Renal cortex interstitium (tissue), 15 donors: ENCODE results near the gene RAD54L2. TPM values are rescaled to one million over a fixed set of nuclear protein-coding genes. Genes with fewer than 3 reads are reported as not detected.
"Not testable (repeated sequence)": the region's sequence is repeated elsewhere in the genome, so short reads cannot be mapped to it uniquely, and the experiment has no call there.

ENCODE experiments used
- DNase-seq, 11 donors: peaks; one replicate each; pipeline ENCODE4 v3.0.0-alpha.2; 2013; ENCODE audit warnings: low read depth in 9 of 11, low spot score in 4 of 11; ENCODE audit errors: extremely low read depth in 1 of 11
- long read RNA-seq, 16 experiments: transcript quantifications; one replicate each; lab custom pipeline, GENCODE V29; 2026
- polyA plus RNA-seq, 3 donors: library from polyadenylated mRNA; unstranded; fragments of 120-200 nt; gene quantifications; one replicate each; pipeline ENCODE4 v1.2.1, GENCODE V29; 2013; ENCODE audit not compliant: insufficient read length in 3 of 3

The RAD54L2 gene, protein sequence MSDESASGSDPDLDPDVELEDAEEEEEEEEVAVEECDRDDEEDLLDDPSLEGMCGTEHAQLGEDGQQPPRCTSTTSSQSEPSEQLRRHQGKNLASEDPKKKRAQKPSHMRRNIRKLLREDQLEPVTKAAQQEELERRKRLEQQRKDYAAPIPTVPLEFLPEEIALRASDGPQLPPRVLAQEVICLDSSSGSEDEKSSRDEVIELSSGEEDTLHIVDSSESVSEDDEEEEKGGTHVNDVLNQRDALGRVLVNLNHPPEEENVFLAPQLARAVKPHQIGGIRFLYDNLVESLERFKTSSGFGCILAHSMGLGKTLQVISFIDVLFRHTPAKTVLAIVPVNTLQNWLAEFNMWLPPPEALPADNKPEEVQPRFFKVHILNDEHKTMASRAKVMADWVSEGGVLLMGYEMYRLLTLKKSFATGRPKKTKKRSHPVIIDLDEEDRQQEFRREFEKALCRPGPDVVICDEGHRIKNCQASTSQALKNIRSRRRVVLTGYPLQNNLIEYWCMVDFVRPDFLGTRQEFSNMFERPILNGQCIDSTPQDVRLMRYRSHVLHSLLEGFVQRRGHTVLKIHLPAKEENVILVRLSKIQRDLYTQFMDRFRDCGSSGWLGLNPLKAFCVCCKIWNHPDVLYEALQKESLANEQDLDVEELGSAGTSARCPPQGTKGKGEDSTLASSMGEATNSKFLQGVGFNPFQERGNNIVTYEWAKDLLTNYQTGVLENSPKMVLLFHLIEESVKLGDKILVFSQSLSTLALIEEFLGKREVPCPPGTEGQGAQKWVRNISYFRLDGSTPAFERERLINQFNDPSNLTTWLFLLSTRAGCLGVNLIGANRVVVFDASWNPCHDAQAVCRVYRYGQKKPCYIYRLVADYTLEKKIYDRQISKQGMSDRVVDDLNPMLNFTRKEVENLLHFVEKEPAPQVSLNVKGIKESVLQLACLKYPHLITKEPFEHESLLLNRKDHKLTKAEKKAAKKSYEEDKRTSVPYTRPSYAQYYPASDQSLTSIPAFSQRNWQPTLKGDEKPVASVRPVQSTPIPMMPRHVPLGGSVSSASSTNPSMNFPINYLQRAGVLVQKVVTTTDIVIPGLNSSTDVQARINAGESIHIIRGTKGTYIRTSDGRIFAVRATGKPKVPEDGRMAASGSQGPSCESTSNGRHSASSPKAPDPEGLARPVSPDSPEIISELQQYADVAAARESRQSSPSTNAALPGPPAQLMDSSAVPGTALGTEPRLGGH (N-terminal part only)
- 10 to 100 TPM; 15.4 to 17.7 (median 16.3) TPM for polyA plus RNA-seq
- long read RNA-seq, donor 1, result 0 reads
- long read RNA-seq, donor 2, partial matches to known transcripts, result 8 of 8 reads
- long read RNA-seq, donor 2, other reads (novel, unspliced or antisense), result 0 of 8 reads
- long read RNA-seq, donor 3, result 0 reads
- long read RNA-seq, donor 4, result 0 reads
- long read RNA-seq, donor 5, result 0 reads
- long read RNA-seq, donor 6, result 0 reads
- long read RNA-seq, donor 7, partial matches to known transcripts, result 12 of 12 reads
- long read RNA-seq, donor 7, other reads (novel, unspliced or antisense), result 0 of 12 reads
- long read RNA-seq, donor 8, partial matches to known transcripts, result 7 of 7 reads
- long read RNA-seq, donor 8, other reads (novel, unspliced or antisense), result 0 of 7 reads
- long read RNA-seq, donor 9, partial matches to known transcripts, result 5 of 6 reads
- long read RNA-seq, donor 9, other reads (novel, unspliced or antisense), result 0 of 6 reads
- long read RNA-seq, donor 10, result 0 reads
- long read RNA-seq, donor 11, partial matches to known transcripts, result 19 of 20 reads
- long read RNA-seq, donor 11, other reads (novel, unspliced or antisense), result 0 of 20 reads
- long read RNA-seq, donor 12, result 0 reads
- long read RNA-seq, donor 13, partial matches to known transcripts, result 7 of 7 reads
- long read RNA-seq, donor 13, other reads (novel, unspliced or antisense), result 0 of 7 reads
- long read RNA-seq, donor 14, result 0 reads
- long read RNA-seq, donor 15, partial matches to known transcripts, result 0 of 1 reads
- long read RNA-seq, donor 15, other reads (novel, unspliced or antisense), result 0 of 1 reads
- long read RNA-seq, donor 16, partial matches to known transcripts, result 6 of 6 reads
- long read RNA-seq, donor 16, other reads (novel, unspliced or antisense), result 0 of 6 reads

DNA sequence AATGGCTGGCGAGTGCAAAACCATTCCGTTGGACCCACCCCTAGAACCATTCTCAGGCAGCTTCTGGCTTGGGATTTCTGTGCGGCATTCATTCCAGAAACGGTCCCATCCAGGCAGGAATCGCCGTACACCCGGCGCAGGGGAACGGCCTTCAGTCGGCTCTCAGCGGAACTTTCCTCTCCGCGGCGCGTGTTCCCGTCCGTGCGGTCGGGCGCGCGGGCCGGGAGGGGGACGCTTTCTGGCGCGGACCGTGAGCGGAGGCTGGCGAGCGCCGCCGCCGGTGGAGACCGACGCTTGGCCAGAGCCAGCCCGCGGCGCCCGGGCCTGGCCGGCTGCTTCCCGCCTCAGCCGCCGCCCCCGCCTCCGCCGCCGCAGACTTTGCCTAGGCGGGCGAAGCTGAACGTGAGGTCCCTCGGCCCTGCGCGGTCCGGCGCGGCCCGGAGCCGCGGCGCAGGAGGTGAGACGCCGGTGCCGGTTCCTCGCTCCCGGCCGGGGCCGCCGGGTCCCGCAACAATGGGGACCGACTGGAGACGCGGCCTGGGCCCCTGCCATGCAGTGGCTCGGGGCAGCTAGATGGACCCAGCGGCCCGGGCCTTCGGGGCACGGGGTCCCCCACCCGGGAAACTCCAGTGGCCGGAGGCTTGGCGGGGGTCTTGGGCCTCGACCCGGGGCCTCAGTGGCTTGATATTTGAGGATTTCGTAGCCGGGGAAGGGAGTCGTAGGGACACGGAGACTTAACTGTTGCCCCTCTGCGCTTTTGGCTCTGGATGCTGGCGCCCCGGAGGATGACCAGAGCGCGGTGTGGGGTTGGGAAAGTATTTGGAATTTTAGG, at the start of gene RAD54L2:
Gene RAD54L2, plus strand, starts transcription at position 261 of the 832 bp plus-strand sequence. CDS start 51,702 bp downstream, outside the sequence.
- DNase-seq, result peak; percentile 41 to 76 (median 64)

DNA sequence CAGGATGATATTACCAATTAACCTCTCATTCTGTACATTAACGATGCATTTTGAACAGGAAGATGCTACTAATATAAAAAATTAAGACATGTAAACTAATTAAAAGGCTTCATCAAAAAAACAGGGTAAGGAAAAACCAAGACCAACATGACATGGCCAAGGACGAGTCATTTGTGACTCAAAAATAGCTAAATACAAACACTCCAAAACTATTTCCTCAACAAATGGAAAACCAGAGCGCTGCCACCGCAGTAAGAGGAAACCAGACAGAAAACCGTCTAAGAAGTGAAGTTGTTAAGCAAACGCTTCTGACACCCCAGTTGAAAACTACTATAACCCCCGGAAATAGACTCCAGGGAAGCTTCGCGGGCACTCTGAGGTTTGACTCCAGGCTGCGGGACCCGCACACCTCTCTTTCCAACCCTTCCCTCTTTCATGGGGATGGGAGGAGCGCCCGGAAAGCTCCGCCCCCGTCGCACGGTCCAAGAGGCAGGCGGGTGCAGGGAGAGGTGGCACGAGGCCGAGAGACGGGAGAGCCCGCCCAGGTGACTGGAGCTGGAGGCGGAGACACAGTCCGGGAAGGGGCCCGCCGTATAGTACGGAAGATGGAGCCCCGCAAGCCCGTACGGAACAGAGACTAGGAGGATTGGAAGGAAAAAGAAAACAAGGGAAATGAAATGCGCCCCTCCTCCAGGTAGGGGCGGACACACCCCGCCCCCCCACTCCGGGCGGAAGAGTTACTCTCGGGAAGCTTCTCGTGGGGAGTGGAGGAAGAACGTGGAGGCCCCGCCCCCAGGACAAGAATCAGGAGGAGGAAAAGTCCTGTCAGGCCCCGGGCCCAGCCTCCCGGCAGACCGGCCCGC, 39.4 kb upstream of the RAD54L2 start:
- peak; percentile 74 to 93 (median 87) for DNase-seq

DNA sequence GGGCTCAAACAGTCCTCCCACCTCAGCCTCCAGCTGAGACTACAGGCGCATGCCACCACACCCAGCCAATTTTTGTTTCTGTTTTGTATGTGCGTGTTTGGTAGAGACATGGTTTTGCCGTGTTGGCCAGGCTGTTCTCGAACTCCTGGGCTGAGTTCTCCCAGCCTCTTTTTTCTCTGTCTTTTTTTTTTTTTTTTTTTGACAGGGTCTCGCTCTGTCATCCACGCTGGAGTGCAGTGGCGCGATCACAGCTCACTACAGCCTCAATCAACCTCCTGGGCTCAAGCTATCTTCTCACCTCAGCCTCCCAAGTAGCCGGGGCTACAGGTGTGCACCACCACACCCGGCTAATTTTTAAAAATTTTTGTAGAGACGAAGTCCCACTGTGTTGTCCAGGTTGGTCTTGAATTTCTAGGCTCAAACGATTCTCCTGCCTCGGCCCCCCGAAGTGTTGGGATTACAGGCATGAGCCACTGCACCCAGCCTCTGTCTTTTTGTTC, 37.8 kb upstream of the RAD54L2 start:
- DNase-seq, result peak in 1 of 11 donors; percentile 7

DNA sequence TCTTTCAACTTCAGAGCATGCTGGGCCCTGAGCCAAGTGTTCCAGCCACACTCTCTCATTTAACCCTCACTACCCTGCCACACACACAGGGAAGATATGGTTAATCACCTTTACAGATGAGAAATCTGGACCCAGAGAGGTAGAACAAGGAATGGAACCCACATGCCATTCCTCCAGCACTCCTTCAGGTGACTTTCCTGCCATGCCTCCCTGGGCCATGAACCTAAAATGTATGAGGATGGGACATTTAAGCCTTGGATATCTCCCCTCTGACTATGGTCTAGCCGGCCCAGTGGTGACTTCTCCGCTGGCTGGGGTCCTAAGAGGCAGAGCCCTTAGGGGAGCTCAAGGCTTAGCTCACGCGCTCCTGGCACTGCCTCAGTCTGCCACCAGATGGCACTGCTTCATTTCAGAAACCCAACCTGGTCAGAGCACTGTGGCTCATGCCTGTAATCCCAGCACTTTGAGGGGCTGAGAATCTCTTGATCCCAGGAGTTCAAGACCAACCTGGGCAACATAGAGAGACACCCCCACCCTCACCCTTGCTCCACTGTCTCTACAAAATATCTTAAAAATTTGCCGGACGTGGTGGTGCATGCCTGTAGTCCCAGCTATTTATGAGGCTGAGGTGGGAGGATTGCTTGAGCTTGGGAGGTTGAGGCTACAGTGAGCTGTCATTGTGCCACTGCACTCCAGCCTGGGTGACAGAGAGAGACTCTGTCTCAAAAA, 36.5 kb upstream of the RAD54L2 start:
- DNase-seq, result peak in 10 of 11 donors; percentile 37 to 70 (median 58)

DNA sequence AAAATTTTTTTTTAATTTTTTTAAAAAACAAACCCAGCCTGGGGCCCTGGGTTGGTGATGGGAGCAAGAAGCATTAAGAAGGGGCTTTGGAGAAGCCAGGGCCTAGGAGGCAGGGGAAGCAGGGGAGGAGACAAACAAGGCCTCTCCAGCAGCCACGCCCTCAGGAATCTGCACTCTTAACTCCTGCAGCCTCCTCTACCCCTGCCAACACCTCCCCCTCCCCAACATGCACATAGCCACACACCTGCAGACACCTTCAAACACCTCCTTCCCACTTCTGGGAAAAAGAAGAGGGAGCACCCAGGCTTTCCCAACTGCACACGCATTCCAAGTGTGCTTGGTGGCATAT, 36.0 kb upstream of the RAD54L2 start:
- DNase-seq, result no peak

DNA sequence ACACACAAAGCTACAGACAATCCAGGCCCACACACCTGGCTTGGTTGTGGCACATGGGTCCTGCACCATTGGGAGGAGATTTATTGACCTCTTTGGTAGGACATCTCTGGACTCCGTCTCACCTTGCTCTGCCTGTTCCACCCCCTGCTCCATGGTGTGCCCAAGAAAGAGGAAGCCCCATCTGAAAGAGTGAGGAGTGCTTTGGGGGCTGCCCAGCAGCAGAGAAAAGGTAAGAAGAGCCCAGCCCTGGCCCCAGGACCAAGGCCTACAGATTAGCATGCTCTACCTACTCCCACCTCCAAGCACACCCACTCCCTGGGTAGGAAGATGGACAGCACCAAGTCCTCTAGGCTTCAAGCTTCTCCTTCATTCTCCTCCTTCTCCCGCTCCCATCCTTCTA, 35.5 kb upstream of the RAD54L2 start:
- no peak for DNase-seq

DNA sequence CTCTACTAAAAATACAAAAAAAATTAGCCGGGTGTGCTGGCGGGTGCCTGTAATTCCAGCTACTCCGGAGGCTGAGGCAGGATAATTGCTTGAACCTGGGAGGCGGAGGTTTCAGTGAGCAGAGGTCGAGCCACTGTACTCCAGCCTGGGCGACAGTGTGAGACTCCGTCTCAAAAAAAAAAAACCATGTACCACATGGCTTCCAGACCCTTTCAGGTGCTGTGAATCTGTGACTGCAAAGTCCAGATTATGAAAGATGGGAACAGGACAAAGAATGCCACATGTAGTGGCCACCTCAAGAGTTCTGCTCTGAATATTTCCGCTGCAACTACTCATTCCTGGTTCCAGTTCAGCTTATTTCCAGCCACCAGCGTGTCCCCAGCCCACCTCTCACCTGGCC, 30.3 kb upstream of the RAD54L2 start:
- no peak for DNase-seq

DNA sequence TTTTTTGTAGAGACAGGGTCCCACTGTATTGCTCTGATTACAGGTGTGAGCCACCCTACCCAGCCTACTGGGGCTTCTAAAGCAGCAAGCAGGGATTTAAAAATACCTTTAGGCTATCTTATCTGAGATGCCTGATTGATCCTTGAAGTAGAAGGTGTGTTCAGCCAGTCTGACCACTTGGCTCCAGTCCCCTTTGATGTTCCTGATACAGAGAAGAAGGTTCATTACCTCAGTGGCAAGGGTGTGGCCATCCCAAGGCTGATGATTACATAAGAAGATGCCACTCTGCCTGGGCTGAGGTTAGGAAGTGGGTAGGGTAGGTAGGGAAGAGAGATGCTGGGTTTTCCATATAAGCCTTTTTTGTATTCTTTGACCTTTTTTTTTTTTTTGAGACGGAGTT, 27.5 kb upstream of the RAD54L2 start:
- DNase-seq, result no peak

DNA sequence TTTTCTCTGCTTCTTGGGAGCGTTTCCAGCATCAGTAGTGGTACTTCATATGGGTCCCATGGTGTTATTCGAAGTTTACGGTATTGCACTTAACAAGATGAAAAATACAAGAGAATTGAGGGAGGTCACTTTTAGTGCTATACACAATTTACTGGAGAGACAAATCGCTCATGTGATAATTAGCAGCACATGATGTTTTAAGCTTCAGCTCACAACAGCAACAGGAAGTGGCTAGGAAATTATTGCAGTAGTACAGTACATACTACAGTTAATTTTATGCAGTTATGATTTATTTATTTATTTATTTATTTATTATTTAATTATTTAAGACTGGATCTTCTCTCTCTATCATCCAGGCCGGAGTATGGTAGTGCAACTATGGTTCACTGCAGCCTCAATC, 24.3 kb upstream of the RAD54L2 start:
- DNase-seq, result no peak

DNA sequence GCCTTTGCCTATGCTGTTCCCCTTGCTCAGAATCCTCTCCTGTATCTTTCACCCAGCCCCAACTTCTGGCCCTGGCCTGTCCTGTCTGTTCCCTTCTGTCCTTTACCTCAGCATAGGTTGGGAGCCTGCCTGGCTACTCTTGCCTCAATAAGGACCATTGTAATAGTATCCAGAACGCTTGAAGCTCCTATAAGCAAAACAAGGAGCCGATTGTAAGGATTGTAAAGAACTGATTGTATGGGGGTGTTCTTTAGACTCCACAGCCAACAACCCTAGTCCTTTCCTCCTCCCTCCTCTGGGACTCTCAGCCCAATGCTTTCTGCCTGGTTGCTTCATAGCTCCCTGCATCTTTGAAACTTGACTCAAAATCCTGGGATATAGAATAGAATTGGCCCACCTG, 18.7 kb upstream of the RAD54L2 start:
- no peak for DNase-seq

DNA sequence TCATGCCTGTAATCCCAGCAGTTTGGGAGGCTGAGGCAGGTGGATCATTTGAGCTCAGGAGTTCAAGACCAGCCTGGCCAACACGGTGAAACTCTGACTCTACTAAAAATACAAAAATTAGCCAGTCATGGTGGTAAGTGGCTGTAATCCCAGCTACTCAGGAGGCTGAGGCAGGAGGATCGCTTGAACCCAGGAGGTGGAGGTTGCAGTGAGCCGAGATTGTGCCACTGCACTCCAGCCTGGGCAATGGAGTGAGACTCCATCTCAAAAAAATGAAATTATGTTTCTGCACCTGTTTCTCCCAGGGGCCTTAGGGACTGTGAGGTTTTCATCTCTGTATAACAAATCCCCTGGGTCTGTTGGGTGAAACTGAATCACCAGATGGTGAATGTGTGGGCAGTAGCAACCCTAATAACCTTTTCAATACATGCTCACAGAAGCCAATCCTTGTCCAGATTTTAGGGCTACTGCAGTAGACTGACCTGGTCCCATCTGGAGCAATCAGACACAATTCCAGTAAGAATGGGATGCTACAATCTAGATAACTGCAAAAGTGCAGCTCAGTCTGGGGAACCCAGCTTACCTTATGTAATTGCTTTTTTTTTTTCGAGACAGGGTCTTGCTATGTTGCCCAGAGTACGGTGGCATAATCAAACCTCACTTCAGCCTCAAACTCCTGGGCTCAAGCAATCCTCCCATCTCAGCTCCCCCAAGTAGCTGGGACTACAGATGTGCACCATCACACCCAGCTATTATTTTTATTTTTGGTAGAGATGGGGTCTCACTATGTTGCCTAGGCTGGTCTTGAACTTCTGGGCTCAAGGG, 17.4 kb upstream of the RAD54L2 start:
- DNase-seq, result not testable (repeated sequence)

DNA sequence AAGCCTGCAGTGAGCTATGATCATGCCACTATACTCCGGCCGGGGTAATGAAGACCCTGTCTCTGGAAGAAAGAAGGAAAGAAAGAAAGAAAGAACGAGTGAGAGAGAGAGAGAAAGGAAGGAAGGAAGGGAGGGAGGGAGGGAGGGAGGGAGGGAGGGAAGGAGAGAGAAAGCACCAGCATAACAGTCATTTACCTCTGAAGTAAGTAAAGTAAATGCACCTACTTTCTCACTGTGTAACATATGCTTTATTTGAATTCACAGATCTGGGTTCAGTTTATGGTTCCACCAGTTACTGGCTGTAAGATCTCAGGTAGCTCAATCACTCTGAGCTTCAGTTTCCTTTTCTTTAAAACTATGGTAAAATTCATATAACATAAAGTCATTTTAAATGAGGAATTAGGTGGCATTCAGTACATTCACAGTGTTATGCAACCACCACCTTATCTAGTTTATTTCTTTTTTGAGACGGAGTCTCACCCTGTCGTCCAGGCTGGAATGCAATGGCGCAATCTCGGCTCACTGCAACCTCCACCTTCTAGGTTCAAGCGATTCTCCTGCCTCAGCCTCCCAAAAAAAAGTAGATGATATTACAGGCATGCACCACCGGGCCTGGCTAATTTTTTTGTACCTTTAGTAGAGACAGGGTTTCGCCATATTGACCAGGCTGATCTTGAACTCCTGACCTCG, 16.1 kb upstream of the RAD54L2 start:
- DNase-seq, result no peak

DNA sequence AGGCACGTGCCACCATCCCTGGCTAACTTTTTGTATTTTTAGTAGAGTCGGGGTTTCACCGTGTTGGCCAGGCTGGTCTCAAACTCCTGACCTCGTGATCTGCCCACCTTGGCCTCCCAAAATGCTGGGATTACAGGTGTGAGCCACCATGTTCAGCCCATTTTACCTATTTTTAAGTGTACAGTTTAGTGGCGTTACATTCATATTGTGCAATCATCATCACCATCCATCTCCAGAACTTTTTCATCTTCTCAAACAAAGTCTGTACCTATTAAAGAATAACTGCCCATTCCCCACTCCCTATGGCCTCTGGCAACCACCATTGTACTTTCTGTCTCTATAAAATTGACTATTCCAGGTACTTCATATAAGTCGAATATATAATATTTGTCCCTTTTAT, 13.6 kb upstream of the RAD54L2 start:
- not testable (repeated sequence) for DNase-seq

DNA sequence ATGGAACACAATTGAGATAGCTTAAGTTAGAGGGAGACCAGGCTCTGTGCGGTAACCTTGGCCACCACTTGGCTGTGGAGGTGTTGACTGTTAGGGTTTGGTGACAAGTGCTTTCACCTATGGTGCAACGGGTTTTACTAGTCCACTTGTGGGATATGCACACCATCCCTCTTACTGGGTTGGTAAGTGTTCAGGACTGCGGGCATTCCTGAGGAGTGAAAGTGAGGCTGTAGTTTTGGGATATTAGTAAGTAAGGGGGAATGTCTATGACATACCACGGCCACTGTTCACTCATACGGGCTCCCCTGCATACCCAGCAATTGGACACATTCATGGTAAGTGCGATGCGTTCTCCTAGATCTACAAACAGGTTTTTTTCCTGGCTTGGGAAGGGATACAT, 8.0 kb upstream of the RAD54L2 start:
- no peak for DNase-seq
